PC-9 (cell line): ENCODE data around the gene POMT1.

ENCODE experiments used
- EZH2 ChIP-seq: fragments of 200-600 bp; sonication (generic); IDR thresholded peaks from 2 replicates; pipeline ENCODE4 v1.8.0; 2017; ENCODE audit warnings: antibody characterized with exemption, low read depth
- TF ChIP-seq, protein P1 (sequence below): fragments of 200-600 bp; sonication (generic); conservative IDR thresholded peaks from 2 replicates; pipeline ENCODE4 v1.6.1; 2017; ENCODE audit warnings: mixed run types, antibody characterized with exemption, mild to moderate bottlenecking, moderate library complexity

- TF ChIP-seq, protein P1, sequence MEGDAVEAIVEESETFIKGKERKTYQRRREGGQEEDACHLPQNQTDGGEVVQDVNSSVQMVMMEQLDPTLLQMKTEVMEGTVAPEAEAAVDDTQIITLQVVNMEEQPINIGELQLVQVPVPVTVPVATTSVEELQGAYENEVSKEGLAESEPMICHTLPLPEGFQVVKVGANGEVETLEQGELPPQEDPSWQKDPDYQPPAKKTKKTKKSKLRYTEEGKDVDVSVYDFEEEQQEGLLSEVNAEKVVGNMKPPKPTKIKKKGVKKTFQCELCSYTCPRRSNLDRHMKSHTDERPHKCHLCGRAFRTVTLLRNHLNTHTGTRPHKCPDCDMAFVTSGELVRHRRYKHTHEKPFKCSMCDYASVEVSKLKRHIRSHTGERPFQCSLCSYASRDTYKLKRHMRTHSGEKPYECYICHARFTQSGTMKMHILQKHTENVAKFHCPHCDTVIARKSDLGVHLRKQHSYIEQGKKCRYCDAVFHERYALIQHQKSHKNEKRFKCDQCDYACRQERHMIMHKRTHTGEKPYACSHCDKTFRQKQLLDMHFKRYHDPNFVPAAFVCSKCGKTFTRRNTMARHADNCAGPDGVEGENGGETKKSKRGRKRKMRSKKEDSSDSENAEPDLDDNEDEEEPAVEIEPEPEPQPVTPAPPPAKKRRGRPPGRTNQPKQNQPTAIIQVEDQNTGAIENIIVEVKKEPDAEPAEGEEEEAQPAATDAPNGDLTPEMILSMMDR: no peak
- TF ChIP-seq EZH2: no peak
Observed at GRCh38 chr9:131469951-131470350, 32.8 kb upstream of the POMT1 start.
